ENCODE measurements around the gene IKBKE. TPM values are rescaled to one million over a fixed set of nuclear protein-coding genes. Genes with fewer than 3 reads are reported as not detected.

Gene IKBKE
- total RNA-seq, 1 experiment from 2014 or later: 5.1 TPM

Small RNA genes lying within 50 kb of the gene (microRNA-seq; reads per million reads assigned to microRNA genes)
- not detected for gene MIR6769B (ENCODE audit: borderline number of aligned reads)

Other genes with a start within 250 kb of the IKBKE start
- 5.4 TPM for gene RASSF5, start 37.1 kb downstream of the IKBKE start, total RNA-seq (2021; ENCODE audit: unreplicated experiment)
- 54.8 TPM for gene EIF2D, start 142.0 kb downstream of the IKBKE start, total RNA-seq (2021; ENCODE audit: unreplicated experiment)
- gene DYRK3, start 165.1 kb downstream of the IKBKE start, total RNA-seq (2021; ENCODE audit: unreplicated experiment): 7.1 TPM
- 51.1 TPM for gene MAPKAPK2, start 214.4 kb downstream of the IKBKE start, total RNA-seq (2021; ENCODE audit: unreplicated experiment)